GM19463 (cell line): Measurements from ENCODE around the gene RMND1.
"Not testable (repeated sequence)": the region's sequence is repeated elsewhere in the genome, so short reads cannot be mapped to it uniquely, and the experiment has no call there.

Source experiments
- ATAC-seq: cut with Tn5 transposase; IDR thresholded peaks from one replicate; pipeline ENCODE4 v1.9.1; 2021; ENCODE audit warnings: mild to moderate bottlenecking, moderate library complexity; ENCODE audit not compliant: unreplicated experiment

RMND1 gene

GRCh38 chr6:151451950-151452749 lies at the start of gene RMND1:
TSS of gene RMND1 (minus strand) at chr6:151452126. CDS start at chr6:151445811, 6,315 bp downstream.
- peak; percentile 96 for ATAC-seq

GRCh38 chr6:151499551-151499950 lies 47.6 kb upstream of the RMND1 start:
- no peak for ATAC-seq

GRCh38 chr6:151498327-151498726 lies 46.4 kb upstream of the RMND1 start:
- peak; percentile 68 for ATAC-seq

GRCh38 chr6:151497905-151498304 lies 46.0 kb upstream of the RMND1 start:
- peak; percentile 20 for ATAC-seq

- no peak for ATAC-seq
Observed at GRCh38 chr6:151495380-151495779, 43.5 kb upstream of the RMND1 start.

- no peak for ATAC-seq
Observed at GRCh38 chr6:151494936-151495320, 43.0 kb upstream of the RMND1 start.

GRCh38 chr6:151494235-151494935 lies 42.5 kb upstream of the RMND1 start:
- ATAC-seq: no peak

GRCh38 chr6:151493804-151494234 lies 41.9 kb upstream of the RMND1 start, which contains the start of gene CCDC170:
TSS of gene CCDC170 (plus strand) at chr6:151494017. CDS start at chr6:151494129, 112 bp downstream.
- no peak for ATAC-seq

- no peak for ATAC-seq
Observed at GRCh38 chr6:151493161-151493803, 41.4 kb upstream of the RMND1 start.

- ATAC-seq: no peak
Observed at GRCh38 chr6:151490996-151491395, 39.1 kb upstream of the RMND1 start.

GRCh38 chr6:151488226-151488625 lies 36.3 kb upstream of the RMND1 start:
- ATAC-seq: no peak

GRCh38 chr6:151483994-151484393 lies 32.1 kb upstream of the RMND1 start:
- no peak for ATAC-seq

GRCh38 chr6:151482290-151482689 lies 30.4 kb upstream of the RMND1 start:
- no peak for ATAC-seq

- no peak for ATAC-seq
Observed at GRCh38 chr6:151481786-151482185, 29.9 kb upstream of the RMND1 start.

GRCh38 chr6:151478670-151479069 lies 26.7 kb upstream of the RMND1 start:
- no peak for ATAC-seq

- no peak for ATAC-seq
Observed at GRCh38 chr6:151477726-151478125, 25.8 kb upstream of the RMND1 start.

- ATAC-seq: peak; percentile 64
Observed at GRCh38 chr6:151475653-151476523, 24.0 kb upstream of the RMND1 start.

GRCh38 chr6:151464702-151465101 lies 12.8 kb upstream of the RMND1 start:
- no peak for ATAC-seq

GRCh38 chr6:151461673-151462072 lies 9.7 kb upstream of the RMND1 start:
- no peak for ATAC-seq

GRCh38 chr6:151455751-151456398 lies 3.9 kb upstream of the RMND1 start:
- ATAC-seq: not testable (repeated sequence)
